Neural progenitor cell (in vitro differentiated cells): ENCODE data around the gene C1orf21. TPM values are rescaled to one million over a fixed set of nuclear protein-coding genes. Genes with fewer than 3 reads are reported as not detected.
A peak's percentile ranks its signal among the peaks of the same experiment; 100 is the strongest.

Source experiments
- DNase-seq: peaks from one replicate; pipeline ENCODE4 v3.0.0-alpha.2; 2016; ENCODE audit warnings: low spot score
- H2AFZ ChIP-seq: fragments of 200-600 bp; sonication (generic); replicated peaks from 2 replicates; pipeline ENCODE4 v1.6.1; 2016; ENCODE audit warnings: antibody characterized with exemption
- H3F3A ChIP-seq: fragments of 200-600 bp; sonication (generic); 2 replicates; pipeline ENCODE4 v1.6.1; 2016; ENCODE audit warnings: antibody characterized with exemption, low read depth
- H3K27ac ChIP-seq: fragments of 200-600 bp; sonication (generic); 2 replicates; pipeline ENCODE4 v1.5.1; 2016; ENCODE audit warnings: mild to moderate bottlenecking
- H3K27me3 ChIP-seq: fragments of 200-600 bp; sonication (generic); 2 replicates; pipeline ENCODE4 v1.6.1; 2016; ENCODE audit warnings: mild to moderate bottlenecking, moderate library complexity
- H3K36me3 ChIP-seq: fragments of 200-600 bp; sonication (generic); 2 replicates; pipeline ENCODE4 v1.5.1; 2016
- H3K4me1 ChIP-seq: fragments of 200-600 bp; sonication (generic); 2 replicates; pipeline ENCODE4 v1.6.1; 2016; ENCODE audit warnings: mixed run types
- H3K4me2 ChIP-seq: fragments of 200-600 bp; sonication (generic); 2 replicates; pipeline ENCODE4 v1.6.1; 2016
- H3K4me3 ChIP-seq: fragments of 200-600 bp; sonication (generic); 2 replicates; pipeline ENCODE4 v1.5.1; 2016
- H3K79me2 ChIP-seq: fragments of 200-600 bp; sonication (generic); 2 replicates; pipeline ENCODE4 v1.6.1; 2016; ENCODE audit warnings: low read depth
- H3K9ac ChIP-seq: fragments of 200-600 bp; sonication (generic); 2 replicates; pipeline ENCODE4 v1.6.1; 2016
- H3K9me3 ChIP-seq: fragments of 200-600 bp; sonication (generic); 2 replicates; pipeline ENCODE4 v1.5.1; 2016; ENCODE audit warnings: low read depth
- H4K20me1 ChIP-seq: fragments of 200-600 bp; sonication (generic); 2 replicates; pipeline ENCODE4 v1.6.1; 2016; ENCODE audit warnings: low read depth
- H3K27ac Mint-ChIP-seq: 3 replicates; pipeline ENCODE4 v1.8.0; 2021; ENCODE audit warnings: mixed read lengths
- H3K27me3 Mint-ChIP-seq: 2 replicates; pipeline ENCODE4 v1.8.0; 2022; ENCODE audit warnings: low read depth, mild to moderate bottlenecking, inconsistent platforms, moderate library complexity, mixed read lengths; ENCODE audit not compliant: insufficient read depth
- H3K36me3 Mint-ChIP-seq: 3 replicates; pipeline ENCODE4 v1.8.0; 2021; ENCODE audit warnings: mixed read lengths
- H3K4me1 Mint-ChIP-seq: 3 replicates; pipeline ENCODE4 v1.8.0; 2021; ENCODE audit warnings: mixed read lengths
- H3K4me3 Mint-ChIP-seq: 3 replicates; pipeline ENCODE4 v1.8.0; 2021; ENCODE audit warnings: mild to moderate bottlenecking, moderate library complexity, mixed read lengths
- H3K9me3 Mint-ChIP-seq: 3 replicates; pipeline ENCODE4 v1.8.0; 2020; ENCODE audit warnings: mixed read lengths
- EZH2 ChIP-seq: fragments of 200-600 bp; sonication (generic); IDR thresholded peaks from 2 replicates; pipeline ENCODE4 v1.6.1; 2017; ENCODE audit warnings: antibody characterized with exemption, mild to moderate bottlenecking, moderate library complexity
- EZH2phosphoT487 ChIP-seq: fragments of 200-600 bp; sonication (generic); IDR thresholded peaks from 2 replicates; pipeline ENCODE4 v1.6.1; 2017; ENCODE audit warnings: antibody characterized with exemption
- total RNA-seq: library from RNA; depleted of rRNA; stranded (reverse); fragments of >200 nt; gene quantifications from 2 replicates; pipeline ENCODE4 v1.2.3, GENCODE V29; 2015; ENCODE audit warnings: low replicate concordance
- TF ChIP-seq, protein P1 (sequence below): fragments of 200-600 bp; sonication (generic); IDR thresholded peaks from 2 replicates; pipeline ENCODE4 v1.5.1; 2017; ENCODE audit warnings: antibody characterized with exemption, mild to moderate bottlenecking

C1orf21 gene
- total RNA-seq, 1 donor from 2014 or later = 117 TPM

DNA sequence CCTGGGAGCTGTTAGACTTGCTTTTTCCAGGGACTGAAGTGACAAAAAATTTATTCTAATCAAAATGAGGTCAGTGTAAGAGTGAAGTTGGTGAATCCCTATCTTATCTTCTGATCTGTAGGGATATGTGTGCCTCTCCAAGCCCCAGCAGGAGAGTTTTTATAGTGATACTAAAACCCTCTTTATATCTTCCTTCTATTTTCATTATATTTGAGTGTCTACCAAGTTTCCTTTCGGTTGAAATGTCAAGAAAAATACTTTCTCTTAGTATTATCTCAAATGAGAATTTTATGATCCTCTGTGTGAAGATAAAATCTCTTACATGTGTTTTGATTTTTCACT lies 18.9 kb downstream of the C1orf21 start:
- Mint-ChIP-seq H3K36me3 (no peaks in the 10 kb centered on the region), H3K27me3 (no peaks in the 10 kb centered on the region), H3K27ac (no peak overlapping the region), H3K9me3 (no peaks in the 10 kb centered on the region), H3K4me3 (no peak overlapping the region), H3K4me1 (peaks cover 42% of the 10 kb centered on the region)
- peaks cover 96% of the 10 kb centered on the region for H3K79me2 ChIP-seq
- no peak overlapping the region for H2AFZ ChIP-seq
- peaks cover 50% of the 10 kb centered on the region for H3F3A ChIP-seq
- peak overlapping the region; percentile 14 for H3K4me2 ChIP-seq
- no peak for DNase-seq
- no peak overlapping the region for H3K9ac ChIP-seq
- no peak overlapping the region for H3K4me3 ChIP-seq
- H4K20me1 ChIP-seq = peaks cover 64% of the 10 kb centered on the region
- TF ChIP-seq, protein P1, sequence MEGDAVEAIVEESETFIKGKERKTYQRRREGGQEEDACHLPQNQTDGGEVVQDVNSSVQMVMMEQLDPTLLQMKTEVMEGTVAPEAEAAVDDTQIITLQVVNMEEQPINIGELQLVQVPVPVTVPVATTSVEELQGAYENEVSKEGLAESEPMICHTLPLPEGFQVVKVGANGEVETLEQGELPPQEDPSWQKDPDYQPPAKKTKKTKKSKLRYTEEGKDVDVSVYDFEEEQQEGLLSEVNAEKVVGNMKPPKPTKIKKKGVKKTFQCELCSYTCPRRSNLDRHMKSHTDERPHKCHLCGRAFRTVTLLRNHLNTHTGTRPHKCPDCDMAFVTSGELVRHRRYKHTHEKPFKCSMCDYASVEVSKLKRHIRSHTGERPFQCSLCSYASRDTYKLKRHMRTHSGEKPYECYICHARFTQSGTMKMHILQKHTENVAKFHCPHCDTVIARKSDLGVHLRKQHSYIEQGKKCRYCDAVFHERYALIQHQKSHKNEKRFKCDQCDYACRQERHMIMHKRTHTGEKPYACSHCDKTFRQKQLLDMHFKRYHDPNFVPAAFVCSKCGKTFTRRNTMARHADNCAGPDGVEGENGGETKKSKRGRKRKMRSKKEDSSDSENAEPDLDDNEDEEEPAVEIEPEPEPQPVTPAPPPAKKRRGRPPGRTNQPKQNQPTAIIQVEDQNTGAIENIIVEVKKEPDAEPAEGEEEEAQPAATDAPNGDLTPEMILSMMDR = no peak
- TF ChIP-seq EZH2 = no peak
- TF ChIP-seq EZH2phosphoT487 = no peak
- no peaks in the 10 kb centered on the region for H3K36me3 ChIP-seq
- peak overlapping the region; percentile 45 for H3K27ac ChIP-seq
- no peaks in the 10 kb centered on the region for H3K9me3 ChIP-seq
- H3K4me1 ChIP-seq = peaks cover 60% of the 10 kb centered on the region
- no peaks in the 10 kb centered on the region for H3K27me3 ChIP-seq

DNA sequence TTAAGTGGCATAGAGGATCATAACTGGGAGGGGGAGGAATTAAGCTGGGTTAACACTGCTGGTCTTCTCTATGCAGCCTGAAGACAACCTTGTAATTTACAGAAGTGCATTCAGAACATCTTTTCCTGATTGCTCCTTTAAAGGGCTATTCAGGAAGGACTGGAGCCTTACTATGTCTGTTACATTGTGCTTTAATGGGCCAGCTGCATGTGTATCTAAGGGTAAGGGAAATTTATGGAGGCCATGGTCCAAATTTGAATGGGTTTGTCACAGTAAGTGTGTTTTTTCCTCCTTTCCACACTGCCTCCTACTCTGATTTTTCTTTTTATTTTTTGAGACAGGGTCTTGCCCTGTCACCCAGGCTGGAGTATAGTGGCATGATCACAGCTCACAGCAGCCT lies 19.6 kb downstream of the C1orf21 start:
- Mint-ChIP-seq H3K4me3 (no peak overlapping the region), H3K9me3 (no peaks in the 10 kb centered on the region), H3K36me3 (no peaks in the 10 kb centered on the region), H3K4me1 (peaks cover 42% of the 10 kb centered on the region), H3K27ac (no peak overlapping the region), H3K27me3 (no peaks in the 10 kb centered on the region)
- no peak for DNase-seq
- no peaks in the 10 kb centered on the region for H3K36me3 ChIP-seq
- no peaks in the 10 kb centered on the region for H3K9me3 ChIP-seq
- no peak overlapping the region for H3K9ac ChIP-seq
- H3K4me2 ChIP-seq = peak overlapping the region; percentile 14
- peaks cover 61% of the 10 kb centered on the region for H4K20me1 ChIP-seq
- peaks cover 60% of the 10 kb centered on the region for H3K4me1 ChIP-seq
- TF ChIP-seq, protein P1 = no peak
- TF ChIP-seq EZH2phosphoT487 (no peak), EZH2 (no peak)
- H3K79me2 ChIP-seq = peaks cover 95% of the 10 kb centered on the region
- H3K27me3 ChIP-seq = no peaks in the 10 kb centered on the region
- peaks cover 50% of the 10 kb centered on the region for H3F3A ChIP-seq
- H3K27ac ChIP-seq = peak overlapping the region; percentile 34
- H3K4me3 ChIP-seq = no peak overlapping the region
- H2AFZ ChIP-seq = no peak overlapping the region

DNA sequence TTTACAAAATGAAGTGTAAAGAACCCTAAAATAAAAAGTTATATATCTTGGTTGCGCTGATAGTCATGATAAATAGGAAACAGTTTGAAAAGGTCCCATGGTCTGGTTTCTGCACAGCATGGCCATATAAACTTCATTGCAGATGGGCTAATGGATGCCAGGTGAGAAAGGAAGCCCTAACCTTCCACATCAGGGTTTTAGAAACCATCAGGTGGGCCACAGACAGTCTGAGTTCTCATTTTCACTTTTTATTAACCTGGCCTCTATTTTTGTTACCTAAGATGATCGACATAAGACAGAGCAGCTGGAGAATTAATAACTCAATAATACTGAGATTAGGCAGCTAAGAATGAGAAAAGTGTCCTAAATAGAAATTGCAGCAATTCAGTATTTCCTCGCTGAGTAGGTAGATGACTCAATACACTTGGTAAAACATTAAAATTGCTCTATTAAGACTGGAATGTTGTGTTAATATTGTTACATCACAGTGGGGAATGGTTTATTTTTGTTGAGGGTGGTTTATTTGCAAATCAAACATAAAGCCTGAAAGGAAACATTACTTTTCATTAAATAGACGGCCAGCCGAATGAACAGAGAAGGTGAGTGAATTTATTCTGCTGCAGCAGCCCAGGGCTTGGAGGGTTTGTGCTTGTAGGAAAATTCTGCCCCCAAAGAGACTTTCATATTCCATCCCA lies 21.1 kb downstream of the C1orf21 start:
- Histone ChIP-seq H3K9ac (no peak overlapping the region), H3K9me3 (no peaks in the 10 kb centered on the region), H3K4me3 (peak overlapping the region; percentile 21), H3K4me2 (peak overlapping the region; percentile 57), H2AFZ (no peak overlapping the region), H4K20me1 (peaks cover 61% of the 10 kb centered on the region), H3K27ac (peak overlapping the region; percentile 90), H3F3A (peaks cover 50% of the 10 kb centered on the region), H3K36me3 (no peaks in the 10 kb centered on the region), H3K27me3 (no peaks in the 10 kb centered on the region), H3K4me1 (peaks cover 60% of the 10 kb centered on the region), H3K79me2 (peaks cover 95% of the 10 kb centered on the region)
- no peaks in the 10 kb centered on the region for H3K27me3 Mint-ChIP-seq
- peaks cover 42% of the 10 kb centered on the region for H3K4me1 Mint-ChIP-seq
- TF ChIP-seq, protein P1 = no peak
- TF ChIP-seq EZH2phosphoT487 (no peak), EZH2 (no peak)
- peak overlapping the region; percentile 44 for H3K27ac Mint-ChIP-seq
- H3K9me3 Mint-ChIP-seq = no peaks in the 10 kb centered on the region
- H3K36me3 Mint-ChIP-seq = no peaks in the 10 kb centered on the region
- no peak overlapping the region for H3K4me3 Mint-ChIP-seq
- no peak for DNase-seq
